Astrocyte (in vitro differentiated cells and primary cell): ENCODE data around the gene ANGEL2. TPM values are rescaled to one million over a fixed set of nuclear protein-coding genes. Genes with fewer than 3 reads are reported as not detected.

Experiments
- DNase-seq: peaks from one replicate; pipeline ENCODE4 v3.0.0-alpha.2; 2010; ENCODE audit warnings: low read depth
- FAIRE-seq: peaks from 2 replicates; lab custom pipeline; 2011; peaks lifted over from hg19 to GRCh38; lab: Jason Lieb, UNC
- H2AFZ ChIP-seq: 2 replicates; pipeline ENCODE4 v1.6.0; 2012; ENCODE audit warnings: low read depth, low read length, inconsistent platforms
- H3K27ac ChIP-seq: 2 replicates; pipeline ENCODE4 v1.5.1; 2011; ENCODE audit warnings: low read depth, low read length, inconsistent platforms
- H3K27me3 ChIP-seq: 2 replicates; pipeline ENCODE4 v1.6.0; 2011; ENCODE audit warnings: low read length, inconsistent platforms; ENCODE audit not compliant: insufficient read depth
- H3K36me3 ChIP-seq: 2 replicates; pipeline ENCODE4 v1.5.1; 2011; ENCODE audit warnings: low read length, inconsistent platforms; ENCODE audit not compliant: insufficient read depth
- H3K4me1 ChIP-seq: 2 replicates; pipeline ENCODE4 v1.5.1; 2011; ENCODE audit warnings: low read length, inconsistent platforms; ENCODE audit not compliant: insufficient read depth
- H3K4me2 ChIP-seq: 2 replicates; pipeline ENCODE4 v1.6.0; 2012; ENCODE audit warnings: low read length, inconsistent platforms
- H3K4me3 ChIP-seq: 2 replicates; pipeline ENCODE4 v1.5.1; 2011; ENCODE audit warnings: low read depth, mild to moderate bottlenecking, low read length, inconsistent platforms; ENCODE audit not compliant: insufficient read depth
- H3K79me2 ChIP-seq: 2 replicates; pipeline ENCODE4 v1.6.0; 2012; ENCODE audit warnings: mild to moderate bottlenecking, low read length, inconsistent platforms; ENCODE audit not compliant: insufficient read depth
- H3K9ac ChIP-seq: 2 replicates; pipeline ENCODE4 v1.6.0; 2012; ENCODE audit warnings: mild to moderate bottlenecking, low read length, inconsistent platforms
- H3K9me3 ChIP-seq: 2 replicates; pipeline ENCODE4 v1.5.1; 2012; ENCODE audit warnings: low read depth, mild to moderate bottlenecking, low read length, inconsistent platforms; ENCODE audit not compliant: insufficient read depth
- H4K20me1 ChIP-seq: 2 replicates; pipeline ENCODE4 v1.6.0; 2012; ENCODE audit warnings: low read length, inconsistent platforms; ENCODE audit not compliant: insufficient read depth
- H3K27ac Mint-ChIP-seq: one replicate; pipeline ENCODE4 v1.8.0; 2021; ENCODE audit warnings: mild to moderate bottlenecking, mixed read lengths; ENCODE audit not compliant: unreplicated experiment
- H3K27me3 Mint-ChIP-seq: one replicate; pipeline ENCODE4 v1.8.0; 2021; ENCODE audit warnings: low read depth, mixed read lengths; ENCODE audit not compliant: unreplicated experiment
- H3K36me3 Mint-ChIP-seq: one replicate; pipeline ENCODE4 v1.8.0; 2021; ENCODE audit warnings: low read depth, mixed read lengths; ENCODE audit not compliant: unreplicated experiment
- H3K4me1 Mint-ChIP-seq: one replicate; pipeline ENCODE4 v1.8.0; 2021; ENCODE audit warnings: low read depth, mixed read lengths; ENCODE audit not compliant: unreplicated experiment
- H3K4me3 Mint-ChIP-seq: one replicate; pipeline ENCODE4 v1.8.0; 2021; ENCODE audit warnings: mild to moderate bottlenecking, moderate library complexity, mixed read lengths; ENCODE audit not compliant: unreplicated experiment
- H3K9me3 Mint-ChIP-seq: one replicate; pipeline ENCODE4 v1.8.0; 2021; ENCODE audit warnings: mild to moderate bottlenecking, mixed read lengths; ENCODE audit not compliant: unreplicated experiment
- CTCF ChIP-seq: IDR thresholded peaks from 2 replicates; pipeline ENCODE4 v1.5.1; 2011; ENCODE audit warnings: low read depth, mild to moderate bottlenecking, inconsistent platforms, low read length, moderate library complexity; ENCODE audit not compliant: insufficient read depth
- EZH2 ChIP-seq: IDR thresholded peaks from 2 replicates; pipeline ENCODE4 v1.6.1; 2012; ENCODE audit warnings: mild to moderate bottlenecking, low read length, inconsistent platforms; ENCODE audit not compliant: insufficient read depth
- total RNA-seq: library from RNA; stranded (reverse); gene quantifications from 2 replicates; pipeline ENCODE4 v1.2.1, GENCODE V29; 2021

The ANGEL2 gene
- total RNA-seq, 1 donor from 2014 or later: 21.6 TPM

GRCh38 chr1:212953321-212953720 lies 62.3 kb downstream of the ANGEL2 start:
- Mint-ChIP-seq H3K36me3 (peaks cover 9% of the 10 kb centered on the region), H3K27ac (no peak overlapping the region), H3K4me1 (peaks cover 12% of the 10 kb centered on the region), H3K27me3 (peaks cover 39% of the 10 kb centered on the region), H3K4me3 (no peak overlapping the region), H3K9me3 (no peaks in the 10 kb centered on the region)
- TF ChIP-seq CTCF (no peak), EZH2 (no peak)
- no peak overlapping the region for H3K4me2 ChIP-seq
- FAIRE-seq (no peak), DNase-seq (no peak)
- H3K27ac ChIP-seq: no peak overlapping the region
- H3K4me1 ChIP-seq: peaks cover 15% of the 10 kb centered on the region
- peaks cover 4% of the 10 kb centered on the region for H3K27me3 ChIP-seq
- H2AFZ ChIP-seq: no peak overlapping the region
- no peaks in the 10 kb centered on the region for H3K9me3 ChIP-seq
- H4K20me1 ChIP-seq: no peaks in the 10 kb centered on the region
- no peak overlapping the region for H3K9ac ChIP-seq
- H3K4me3 ChIP-seq: no peak overlapping the region
- no peaks in the 10 kb centered on the region for H3K79me2 ChIP-seq
- H3K36me3 ChIP-seq: no peaks in the 10 kb centered on the region

GRCh38 chr1:212952641-212952976 lies 63.1 kb downstream of the ANGEL2 start:
- Histone ChIP-seq H3K4me1 (peaks cover 8% of the 10 kb centered on the region), H3K9me3 (no peaks in the 10 kb centered on the region), H3K27ac (no peak overlapping the region), H3K79me2 (no peaks in the 10 kb centered on the region), H3K9ac (no peak overlapping the region), H4K20me1 (no peaks in the 10 kb centered on the region), H3K4me2 (peak overlapping the region; percentile 99), H3K27me3 (peaks cover 4% of the 10 kb centered on the region), H2AFZ (no peak overlapping the region), H3K4me3 (no peak overlapping the region), H3K36me3 (no peaks in the 10 kb centered on the region)
- Mint-ChIP-seq H3K36me3 (peaks cover 9% of the 10 kb centered on the region), H3K4me3 (peak overlapping the region; percentile 77), H3K4me1 (peaks cover 8% of the 10 kb centered on the region), H3K9me3 (no peaks in the 10 kb centered on the region), H3K27ac (no peak overlapping the region), H3K27me3 (peaks cover 39% of the 10 kb centered on the region)
- TF ChIP-seq CTCF: no peak
- TF ChIP-seq EZH2: no peak
- no peak for FAIRE-seq
- no peak for DNase-seq

GRCh38 chr1:212951947-212952640 lies 63.6 kb downstream of the ANGEL2 start:
- H3K4me3 Mint-ChIP-seq: peak overlapping the region; percentile 77
- Histone ChIP-seq H4K20me1 (no peaks in the 10 kb centered on the region), H3K27me3 (peaks cover 4% of the 10 kb centered on the region), H3K9me3 (no peaks in the 10 kb centered on the region), H3K36me3 (no peaks in the 10 kb centered on the region), H3K27ac (no peak overlapping the region), H3K4me3 (peak overlapping the region; percentile 77), H3K79me2 (no peaks in the 10 kb centered on the region), H3K4me2 (peak overlapping the region; percentile 99), H3K9ac (peak overlapping the region; percentile 83), H3K4me1 (peaks cover 6% of the 10 kb centered on the region), H2AFZ (peak overlapping the region; percentile 76)
- peaks cover 39% of the 10 kb centered on the region for H3K27me3 Mint-ChIP-seq
- peaks cover 7% of the 10 kb centered on the region for H3K4me1 Mint-ChIP-seq
- no peak for TF ChIP-seq CTCF
- TF ChIP-seq EZH2: no peak
- peaks cover 9% of the 10 kb centered on the region for H3K36me3 Mint-ChIP-seq
- no peaks in the 10 kb centered on the region for H3K9me3 Mint-ChIP-seq
- H3K27ac Mint-ChIP-seq: no peak overlapping the region
- FAIRE-seq (no peak), DNase-seq (peak; percentile 14)
